ACC112 (cell line): ENCODE data around the gene ELN.

Experiments
- H2AFZ ChIP-seq: fragments of 200-600 bp; sonication (generic); one replicate; pipeline ENCODE4 v1.6.0; 2017; ENCODE audit warnings: antibody characterized with exemption, low read length; ENCODE audit not compliant: unreplicated experiment
- H3K27ac ChIP-seq: fragments of 200-600 bp; sonication (generic); 2 replicates; pipeline ENCODE4 v1.5.1; 2014; ENCODE audit warnings: low read depth, mild to moderate bottlenecking, antibody characterized with exemption, low read length, moderate library complexity
- H3K27me3 ChIP-seq: fragments of 200-600 bp; sonication (generic); 2 replicates; pipeline ENCODE4 v1.6.1; 2014; ENCODE audit warnings: mild to moderate bottlenecking, antibody characterized with exemption, low read length, moderate library complexity, mixed read lengths; ENCODE audit not compliant: insufficient read depth
- H3K36me3 ChIP-seq: fragments of 200-600 bp; sonication (generic); 2 replicates; pipeline ENCODE4 v1.6.1; 2016; ENCODE audit warnings: mild to moderate bottlenecking, antibody characterized with exemption, low read length, moderate library complexity, mixed read lengths; ENCODE audit not compliant: insufficient read depth
- H3K4me1 ChIP-seq: fragments of 200-600 bp; sonication (generic); one replicate; pipeline ENCODE4 v1.6.1; 2016; ENCODE audit warnings: low read length, mixed read lengths; ENCODE audit not compliant: insufficient read depth, unreplicated experiment, control insufficient read depth
- H3K4me3 ChIP-seq: fragments of 200-600 bp; sonication (generic); 2 replicates; pipeline ENCODE4 v1.5.1; 2014; ENCODE audit warnings: mild to moderate bottlenecking, low read depth, low read length
- H3K79me2 ChIP-seq: fragments of 200-600 bp; sonication (generic); one replicate; pipeline ENCODE4 v1.6.0; 2016; ENCODE audit warnings: low read length; ENCODE audit not compliant: control insufficient read depth, unreplicated experiment, insufficient read depth

ELN gene

DNA sequence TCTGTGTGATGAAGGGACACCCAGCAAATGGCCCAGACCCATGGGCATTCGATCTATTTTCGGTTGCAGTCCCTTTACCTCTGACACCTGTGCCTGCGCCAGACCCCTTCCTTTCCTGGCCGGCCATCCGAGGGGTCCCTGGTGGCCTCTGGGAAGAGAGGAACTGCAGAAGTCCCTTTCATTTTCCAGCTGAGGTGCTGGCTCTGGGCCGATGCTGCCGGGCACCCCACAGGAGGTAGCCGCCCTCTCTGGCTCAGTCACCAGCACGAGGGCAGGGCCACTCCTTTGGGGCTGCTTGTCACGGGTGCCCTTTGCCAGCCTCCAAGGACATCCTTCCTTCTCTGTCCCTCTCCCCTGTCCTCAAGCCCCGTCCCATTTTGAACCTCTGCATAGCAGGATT is 4.2 kb upstream of the ELN start:
- Histone ChIP-seq H3K27me3 (peaks cover 17% of the 10 kb centered on the region), H3K4me1 (peaks cover 12% of the 10 kb centered on the region), H3K27ac (no peak overlapping the region), H3K79me2 (no peaks in the 10 kb centered on the region), H3K36me3 (no peaks in the 10 kb centered on the region), H3K4me3 (no peak overlapping the region), H2AFZ (no peak overlapping the region)

DNA sequence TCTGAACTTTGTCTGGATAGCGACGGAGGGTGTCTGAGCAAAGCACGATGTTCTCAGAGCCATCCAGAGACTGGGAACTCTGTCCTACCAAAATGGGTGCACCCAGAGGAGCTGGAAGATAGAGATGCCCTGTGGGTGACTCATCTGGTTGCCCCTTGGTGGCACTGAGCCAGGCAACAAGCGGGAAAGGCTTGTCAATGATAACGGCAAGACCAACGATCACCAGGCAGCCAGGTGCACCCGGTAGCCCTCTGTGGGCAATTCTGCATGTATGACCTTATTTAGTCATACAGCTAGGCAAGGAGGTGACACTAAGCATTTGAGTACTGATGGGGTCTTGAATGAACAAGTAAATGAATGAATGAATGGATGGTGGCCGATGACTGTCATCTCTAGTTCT is 2.8 kb upstream of the ELN start:
- Histone ChIP-seq H3K4me1 (peaks cover 12% of the 10 kb centered on the region), H3K27me3 (peaks cover 29% of the 10 kb centered on the region)

DNA sequence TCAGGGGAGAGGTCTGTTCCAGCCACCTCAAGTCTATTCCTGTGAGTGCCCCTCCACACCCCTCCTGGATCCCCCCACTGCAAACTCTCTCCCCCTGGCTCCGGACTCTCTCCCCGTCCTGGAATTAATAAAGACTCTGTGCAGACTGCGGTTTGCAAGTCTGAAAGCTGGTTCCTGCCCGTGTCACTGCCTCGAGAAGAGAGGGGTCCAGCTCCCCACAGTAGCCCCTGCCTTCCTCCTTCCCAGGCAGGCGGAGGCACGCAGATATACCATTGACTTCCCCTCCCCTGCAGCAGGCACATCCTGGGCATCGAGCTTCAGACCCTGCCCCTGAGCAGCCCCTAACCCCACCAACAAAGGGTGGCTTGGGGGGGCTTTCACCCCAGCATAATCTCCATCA is 2.2 kb upstream of the ELN start:
- peaks cover 12% of the 10 kb centered on the region for H3K4me1 ChIP-seq
- H3K4me3 ChIP-seq, result no peak overlapping the region
- no peak overlapping the region for H2AFZ ChIP-seq
- H3K79me2 ChIP-seq, result no peaks in the 10 kb centered on the region
- H3K27me3 ChIP-seq, result peaks cover 31% of the 10 kb centered on the region
- H3K36me3 ChIP-seq, result no peaks in the 10 kb centered on the region
- no peak overlapping the region for H3K27ac ChIP-seq

More for the DNA sequence above, 2.8 kb upstream of the ELN start:
- Histone ChIP-seq H3K36me3 (no peaks in the 10 kb centered on the region), H3K4me3 (no peak overlapping the region), H3K79me2 (no peaks in the 10 kb centered on the region), H2AFZ (no peak overlapping the region), H3K27ac (no peak overlapping the region)

DNA sequence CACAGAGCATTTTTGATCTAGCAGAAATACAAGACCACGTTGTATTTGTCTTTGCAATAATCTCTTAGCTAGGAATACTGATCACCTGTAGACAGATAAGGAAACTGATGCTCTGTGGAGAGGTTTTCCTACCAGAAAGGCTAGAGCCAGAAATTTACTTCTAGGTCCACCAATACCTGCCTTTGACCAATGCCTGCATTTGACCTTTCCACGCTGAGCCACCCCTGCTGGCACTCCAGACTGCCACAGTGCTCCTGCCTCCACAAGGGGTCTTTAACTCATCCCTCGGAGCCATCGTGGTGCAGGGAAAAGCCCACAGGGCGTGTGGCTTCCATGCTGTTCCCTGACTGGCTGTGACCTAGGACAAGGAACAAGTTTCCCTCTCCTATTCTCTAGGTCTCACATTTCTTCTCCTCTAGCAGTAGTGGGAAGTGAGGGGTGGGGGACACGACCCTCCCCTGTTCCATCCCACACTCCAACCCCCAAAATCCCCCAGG is 1.5 kb upstream of the ELN start:
- Histone ChIP-seq H3K27ac (no peak overlapping the region), H3K79me2 (no peaks in the 10 kb centered on the region), H2AFZ (no peak overlapping the region), H3K27me3 (peaks cover 32% of the 10 kb centered on the region), H3K4me3 (no peak overlapping the region), H3K36me3 (no peaks in the 10 kb centered on the region), H3K4me1 (peaks cover 12% of the 10 kb centered on the region)

DNA sequence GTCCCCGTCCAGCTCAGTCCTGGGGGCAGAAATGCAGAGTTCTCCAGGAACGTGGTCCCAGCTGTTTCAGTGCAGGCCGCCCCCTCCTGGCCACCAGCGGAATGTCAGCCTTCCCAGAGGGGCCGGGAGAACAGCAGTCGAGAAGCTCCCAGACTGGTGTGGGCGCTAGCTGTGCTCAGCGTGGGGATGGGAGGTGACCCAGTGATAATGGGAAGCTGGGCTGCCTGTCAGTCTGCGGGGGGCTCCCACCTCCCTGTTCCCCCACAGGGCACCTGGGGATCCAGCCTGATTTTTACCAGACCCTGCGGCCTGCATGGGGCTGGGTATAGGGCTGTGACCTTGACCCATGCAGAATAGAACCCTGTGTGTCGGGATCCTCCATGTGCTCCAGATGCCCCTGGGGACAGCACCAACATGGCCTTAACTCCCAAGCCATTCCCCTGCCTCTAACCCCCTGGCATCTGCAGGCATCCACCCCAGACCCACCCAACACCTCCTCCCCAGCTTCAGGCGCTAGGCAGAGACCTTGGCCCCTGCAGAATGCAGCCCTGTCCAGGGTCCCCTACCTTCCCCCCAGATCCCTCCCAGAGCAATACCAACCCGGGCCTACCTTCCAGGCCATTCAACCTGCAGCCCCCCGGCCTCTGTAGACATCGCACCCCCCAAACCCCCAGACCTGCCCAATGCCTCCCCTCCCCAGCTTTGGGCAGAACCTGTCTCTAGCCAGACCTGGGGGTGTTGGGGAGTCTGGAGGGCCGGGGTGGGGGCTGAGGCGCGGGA is 880 bp upstream of the ELN start:
- peaks cover 32% of the 10 kb centered on the region for H3K27me3 ChIP-seq
- H3K36me3 ChIP-seq, result no peaks in the 10 kb centered on the region
- no peak overlapping the region for H2AFZ ChIP-seq
- no peak overlapping the region for H3K27ac ChIP-seq
- no peak overlapping the region for H3K4me3 ChIP-seq
- H3K4me1 ChIP-seq, result peaks cover 12% of the 10 kb centered on the region
- no peaks in the 10 kb centered on the region for H3K79me2 ChIP-seq

DNA sequence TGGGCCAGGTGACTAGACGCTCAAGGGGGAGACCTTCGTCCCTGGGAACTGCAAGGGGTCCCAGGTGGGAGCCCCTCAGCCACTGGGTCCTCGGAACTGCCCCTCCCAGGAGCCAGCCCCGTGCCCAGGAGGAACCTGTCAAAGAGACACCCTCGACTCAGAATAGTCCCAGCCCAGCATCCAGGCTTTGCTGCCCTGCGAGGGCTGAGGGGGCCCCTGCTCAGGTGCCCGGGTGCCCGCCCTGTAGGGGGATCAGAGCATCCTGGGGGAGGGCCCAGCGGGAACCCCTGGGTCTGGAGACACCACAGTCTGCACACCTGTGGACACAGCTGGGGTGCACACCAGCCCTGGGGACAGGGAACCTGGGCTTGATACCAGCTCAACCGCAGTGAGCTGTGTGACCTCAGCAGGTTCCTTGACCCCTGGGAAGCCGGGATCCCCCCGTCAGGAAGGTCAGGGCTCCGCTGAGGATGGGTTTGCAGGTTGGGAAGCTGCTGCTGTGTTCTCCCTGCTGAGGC is 407 bp downstream of the ELN start:
- Histone ChIP-seq H3K27ac (no peak overlapping the region), H2AFZ (no peak overlapping the region), H3K4me3 (no peak overlapping the region), H3K79me2 (no peaks in the 10 kb centered on the region), H3K36me3 (no peaks in the 10 kb centered on the region), H3K4me1 (peaks cover 3% of the 10 kb centered on the region), H3K27me3 (peaks cover 32% of the 10 kb centered on the region)

DNA sequence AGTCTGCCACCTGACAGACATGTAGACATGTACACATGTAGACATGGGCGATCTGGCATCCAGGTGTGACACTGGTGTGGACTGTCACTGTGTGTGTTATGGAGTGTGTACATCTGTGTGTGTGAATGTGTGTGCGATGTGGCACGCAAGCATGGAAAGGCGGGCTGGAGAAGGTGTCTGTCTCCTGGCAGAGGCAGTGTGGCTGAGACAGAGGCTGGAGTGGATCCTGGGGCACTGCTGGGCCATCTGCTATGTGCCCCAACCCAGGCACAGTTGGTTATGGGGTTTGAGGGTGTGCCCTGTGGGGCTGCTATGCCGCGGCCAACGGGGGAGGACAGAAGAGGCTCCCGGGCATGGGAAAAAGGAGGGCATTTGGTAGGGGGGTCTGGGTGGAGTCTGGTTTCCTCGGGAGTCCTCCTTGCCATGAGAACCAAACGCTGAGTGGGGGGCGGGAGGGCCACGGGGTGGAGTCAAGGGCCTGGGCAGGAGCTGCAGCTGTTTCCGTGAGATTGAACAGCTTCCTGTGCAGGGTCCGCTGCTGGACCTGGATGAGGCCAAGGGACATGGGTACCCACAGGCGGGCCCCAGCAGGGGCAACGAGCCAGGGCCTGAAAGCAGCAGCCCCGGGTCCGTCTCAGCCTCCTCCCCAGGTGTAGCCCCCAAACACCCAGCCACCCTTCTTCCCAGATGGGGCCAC is 1.3 kb downstream of the ELN start:
- Histone ChIP-seq H3K27ac (no peak overlapping the region), H3K27me3 (peaks cover 32% of the 10 kb centered on the region), H3K36me3 (no peaks in the 10 kb centered on the region), H3K79me2 (no peaks in the 10 kb centered on the region), H2AFZ (no peak overlapping the region), H3K4me3 (no peak overlapping the region), H3K4me1 (no peaks in the 10 kb centered on the region)

DNA sequence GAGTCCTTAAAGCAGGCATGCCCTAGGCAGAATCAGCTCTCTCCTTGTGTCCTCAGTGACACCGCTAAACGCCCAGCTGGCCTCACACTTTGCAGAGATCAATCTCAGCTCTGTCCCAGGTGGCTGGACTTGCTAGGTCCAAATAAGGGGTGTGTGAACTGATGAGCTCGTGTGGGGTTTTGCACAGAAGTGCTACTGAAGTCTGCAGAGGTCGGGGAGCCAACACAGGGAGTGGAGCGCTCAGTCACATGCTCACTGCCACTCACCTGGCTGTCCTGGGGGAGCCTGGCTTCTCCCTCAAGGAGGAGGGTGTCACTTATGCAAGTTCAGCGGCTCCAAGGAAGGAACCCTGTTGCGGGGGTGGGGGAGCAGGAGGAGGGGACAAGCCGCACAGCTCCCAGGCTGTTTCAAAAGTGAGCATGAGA is 2.0 kb downstream of the ELN start:
- Histone ChIP-seq H2AFZ (no peak overlapping the region), H3K27me3 (peaks cover 32% of the 10 kb centered on the region), H3K4me3 (no peak overlapping the region), H3K4me1 (no peaks in the 10 kb centered on the region), H3K36me3 (no peaks in the 10 kb centered on the region), H3K79me2 (no peaks in the 10 kb centered on the region), H3K27ac (no peak overlapping the region)

DNA sequence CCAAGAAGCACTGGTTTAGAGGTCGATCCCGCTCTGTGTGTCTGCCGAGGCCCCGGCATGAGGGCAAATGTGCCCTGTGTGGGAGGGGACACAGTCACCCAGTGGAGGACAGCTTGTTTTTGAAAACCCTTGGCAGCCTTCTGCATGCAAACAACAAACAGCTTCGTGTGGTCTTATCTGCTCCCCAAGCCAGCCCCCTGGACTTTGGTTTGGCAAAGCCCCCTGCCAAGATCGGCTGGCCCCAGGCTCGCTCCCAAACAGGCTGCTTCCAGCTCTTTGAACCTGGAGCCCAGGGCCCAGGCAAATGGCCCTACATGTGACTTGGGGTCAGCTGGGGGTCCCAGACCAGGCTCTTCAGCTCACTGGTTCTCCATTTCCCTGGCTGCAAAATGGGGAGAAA is 2.9 kb downstream of the ELN start:
- Histone ChIP-seq H3K4me3 (no peak overlapping the region), H3K79me2 (no peaks in the 10 kb centered on the region), H3K4me1 (no peaks in the 10 kb centered on the region), H3K36me3 (no peaks in the 10 kb centered on the region), H3K27me3 (peaks cover 30% of the 10 kb centered on the region), H3K27ac (no peak overlapping the region), H2AFZ (no peak overlapping the region)

DNA sequence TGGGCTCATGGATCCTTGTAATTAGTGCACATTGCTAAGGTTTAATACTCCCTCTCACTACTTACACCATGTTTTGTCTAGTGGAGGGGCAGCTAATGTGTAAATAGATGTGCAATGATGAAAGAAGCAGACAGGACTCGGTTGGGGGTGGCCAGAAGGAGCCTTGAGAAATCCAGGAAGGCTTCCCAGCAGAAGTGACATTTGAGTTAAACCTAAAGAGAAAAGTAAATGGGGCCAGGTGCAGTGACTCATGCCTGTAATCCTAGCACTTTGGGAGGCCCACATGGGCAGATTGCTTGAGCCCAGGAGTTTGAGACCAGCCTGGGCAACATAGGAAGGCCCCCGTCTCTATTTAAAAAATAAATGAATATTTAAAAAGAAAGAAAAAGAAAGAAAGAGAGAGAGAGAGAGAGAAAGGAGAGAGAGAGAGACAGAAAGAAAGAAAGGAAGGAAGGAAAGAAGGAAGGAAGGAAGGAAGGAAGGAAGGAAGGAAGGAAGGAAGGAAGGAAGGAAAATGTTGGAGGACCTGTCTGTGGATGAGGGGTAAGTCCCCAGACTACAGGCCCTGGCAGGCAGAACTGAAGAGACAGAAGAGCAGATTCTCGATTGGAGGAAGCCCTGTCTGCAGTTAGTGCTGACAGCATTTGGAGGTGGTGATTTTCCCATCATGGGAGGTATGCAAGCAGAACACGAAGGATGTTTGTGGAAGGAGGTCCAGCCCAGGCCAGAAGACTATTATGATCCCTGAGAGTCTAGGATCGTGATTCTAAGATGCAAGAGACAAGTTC is 3.6 kb downstream of the ELN start:
- Histone ChIP-seq H2AFZ (peak overlapping the region; percentile 27), H3K27ac (no peak overlapping the region), H3K36me3 (no peaks in the 10 kb centered on the region), H3K4me1 (no peaks in the 10 kb centered on the region), H3K4me3 (no peak overlapping the region), H3K27me3 (peaks cover 24% of the 10 kb centered on the region), H3K79me2 (no peaks in the 10 kb centered on the region)
